Fibroblast of skin of abdomen (primary cell): ENCODE results near the gene ZBTB44.
"Not testable (repeated sequence)": the region's sequence is repeated elsewhere in the genome, so short reads cannot be mapped to it uniquely, and the experiment has no call there.

Experiments used
- DNase-seq: peaks from one replicate; pipeline ENCODE4 v3.0.0-alpha.2; 2013

ZBTB44 gene

GRCh38 chr11:130194241-130195023, 120.3 kb downstream of the ZBTB44 start:
- DNase-seq: no peak

- not testable (repeated sequence) for DNase-seq
Measured at GRCh38 chr11:130193551-130193950, 121.2 kb downstream of the ZBTB44 start.

DNA sequence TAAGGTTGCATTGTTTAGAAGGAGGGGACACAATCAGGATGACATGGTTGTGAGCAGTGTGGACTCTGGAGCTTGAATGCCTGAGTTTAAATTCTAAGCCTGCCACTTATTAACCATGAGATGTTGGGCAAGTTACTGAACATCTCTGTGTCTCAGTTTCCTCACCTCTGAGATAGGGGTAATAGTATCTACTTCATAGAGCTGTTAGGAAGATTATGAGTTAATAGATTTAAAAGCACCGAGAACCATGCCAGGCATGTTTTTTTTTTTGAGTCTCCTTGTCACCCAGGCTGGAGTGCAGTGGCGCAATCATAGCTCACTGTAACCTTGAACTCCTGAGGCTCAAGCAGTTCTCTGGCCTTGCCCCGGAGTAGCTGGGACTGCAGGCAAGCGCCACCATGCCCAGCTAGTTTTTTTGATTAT, 121.9 kb downstream of the ZBTB44 start:
- no peak for DNase-seq

GRCh38 chr11:130191896-130192295, 122.8 kb downstream of the ZBTB44 start:
- DNase-seq: no peak

DNA sequence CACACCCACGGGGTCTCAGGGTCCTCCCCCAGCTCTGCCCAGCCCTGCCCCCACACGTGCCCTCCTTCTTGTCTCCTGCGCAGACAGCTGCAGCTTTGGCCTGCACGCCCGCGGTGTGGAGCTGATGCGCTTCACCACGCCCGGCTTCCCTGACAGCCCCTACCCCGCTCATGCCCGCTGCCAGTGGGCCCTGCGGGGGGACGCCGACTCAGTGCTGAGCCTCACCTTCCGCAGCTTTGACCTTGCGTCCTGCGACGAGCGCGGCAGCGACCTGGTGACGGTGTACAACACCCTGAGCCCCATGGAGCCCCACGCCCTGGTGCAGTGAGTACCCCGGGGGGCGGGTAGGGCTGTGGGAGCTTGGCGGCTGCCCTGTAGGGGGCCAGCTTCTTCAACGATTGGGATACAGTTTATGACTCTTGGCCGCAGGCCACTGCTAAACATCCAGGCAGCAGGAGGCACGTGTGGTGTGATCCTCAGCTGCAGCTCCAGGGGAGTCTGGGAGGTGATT, 124.3 kb downstream of the ZBTB44 start:
- DNase-seq: no peak

DNA sequence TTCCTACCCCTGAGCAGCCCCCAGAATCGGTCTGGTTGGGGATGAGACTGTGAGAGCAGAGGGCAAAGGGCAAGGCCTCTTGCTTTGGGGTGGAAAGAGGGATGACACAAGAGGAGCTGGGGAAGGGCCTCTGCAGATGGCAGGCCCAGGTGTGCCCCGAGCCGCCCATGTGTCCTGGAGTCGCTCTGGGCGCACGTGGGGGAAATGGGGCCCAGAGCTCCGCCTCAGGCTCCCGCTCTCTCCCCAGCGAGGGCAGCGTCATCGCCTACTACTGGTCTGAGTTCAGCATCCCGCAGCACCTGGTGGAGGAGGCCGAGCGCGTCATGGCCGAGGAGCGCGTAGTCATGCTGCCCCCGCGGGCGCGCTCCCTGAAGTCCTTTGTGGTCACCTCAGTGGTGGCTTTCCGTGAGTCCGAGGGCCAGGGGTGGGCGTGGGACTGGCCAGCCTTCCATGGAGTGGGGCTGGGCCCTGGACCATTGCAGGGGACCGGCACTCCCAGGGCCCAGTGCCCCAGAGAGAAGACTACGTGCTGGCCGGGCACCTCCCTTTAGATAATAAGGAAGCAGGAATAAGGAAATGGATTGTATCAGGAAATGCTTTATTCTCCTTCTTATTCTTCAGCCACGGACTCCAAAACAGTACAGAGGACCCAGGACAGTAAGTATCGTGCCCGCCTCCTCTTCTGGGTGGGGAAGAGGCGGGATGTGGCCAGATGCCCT, 125.1 kb downstream of the ZBTB44 start:
- no peak for DNase-seq

DNA sequence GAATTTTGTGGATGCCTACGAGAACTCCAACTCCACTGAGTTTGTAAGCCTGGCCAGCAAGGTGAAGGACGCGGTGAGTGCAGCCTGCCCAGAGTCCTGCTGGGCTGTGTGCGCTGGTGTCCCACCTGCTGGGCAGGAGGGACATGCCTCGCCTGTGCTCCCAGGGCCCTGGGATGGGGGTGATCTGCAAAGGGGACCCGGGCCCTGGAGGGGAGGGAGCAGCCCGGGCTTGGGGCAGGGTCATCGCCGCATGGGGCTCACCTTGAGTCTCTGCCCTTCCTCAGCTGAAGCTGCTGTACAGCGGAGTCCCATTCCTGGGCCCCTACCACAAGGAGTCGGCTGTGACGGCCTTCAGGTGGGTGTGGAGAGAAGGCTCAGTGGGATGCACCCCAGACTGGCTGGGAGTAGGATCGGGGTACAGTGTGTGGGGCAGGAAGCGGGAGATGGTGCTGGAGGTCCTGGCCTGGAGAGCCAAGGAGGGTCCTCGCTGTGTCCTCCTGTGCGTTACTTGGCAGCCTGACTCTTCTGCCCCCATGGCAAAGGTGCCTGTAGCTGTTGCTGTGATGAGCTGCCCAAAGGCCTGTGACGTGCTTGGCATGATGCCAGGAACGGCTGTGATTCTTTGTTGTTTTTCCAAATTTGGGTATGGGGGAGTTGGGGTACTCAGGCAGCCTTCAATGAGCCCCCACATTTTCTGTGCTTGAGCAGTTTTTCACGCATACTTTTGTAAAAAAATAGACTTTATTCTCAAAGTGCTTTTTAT, 126.0 kb downstream of the ZBTB44 start:
- DNase-seq: no peak

- no peak for DNase-seq
Measured at GRCh38 chr11:130188047-130188446, 126.7 kb downstream of the ZBTB44 start.

GRCh38 chr11:130187096-130187495, 127.6 kb downstream of the ZBTB44 start:
- no peak for DNase-seq

DNA sequence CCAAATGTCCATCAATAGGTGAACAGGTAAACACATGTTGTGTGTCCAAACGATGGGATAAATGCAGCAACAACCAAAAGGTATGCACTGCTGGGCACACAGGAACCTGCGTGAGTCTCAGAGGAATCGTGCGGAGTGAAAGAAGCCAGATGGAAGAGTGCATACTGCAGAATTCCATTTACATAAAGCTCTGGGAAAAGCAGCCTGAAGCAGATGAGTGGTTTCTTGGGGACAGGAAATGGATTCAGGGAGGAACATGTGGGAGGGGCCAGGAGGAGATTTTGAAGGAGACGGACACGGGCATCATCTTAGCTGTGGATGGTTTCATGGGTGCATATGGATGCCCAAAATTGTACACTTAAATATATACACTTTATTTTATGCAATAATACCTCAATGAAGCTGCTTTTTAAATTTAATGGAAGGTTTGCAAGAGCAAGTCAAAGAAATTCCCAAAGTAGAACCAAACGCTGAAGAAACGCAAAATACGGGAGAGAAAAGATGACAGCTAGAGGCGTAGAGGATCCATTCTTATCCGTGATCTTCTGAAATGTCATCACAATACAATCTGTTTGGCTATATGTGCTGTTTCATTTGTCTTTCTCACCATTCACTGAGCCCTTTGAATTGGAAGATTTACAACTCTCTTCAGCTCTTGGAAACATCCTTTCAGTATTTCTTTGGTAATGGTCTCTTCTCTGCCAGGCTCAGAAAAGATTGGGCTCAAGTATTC, 130.7 kb downstream of the ZBTB44 start:
- no peak for DNase-seq

- DNase-seq: peak; percentile 68
Measured at GRCh38 chr11:130181295-130182272, 133.1 kb downstream of the ZBTB44 start.

DNA sequence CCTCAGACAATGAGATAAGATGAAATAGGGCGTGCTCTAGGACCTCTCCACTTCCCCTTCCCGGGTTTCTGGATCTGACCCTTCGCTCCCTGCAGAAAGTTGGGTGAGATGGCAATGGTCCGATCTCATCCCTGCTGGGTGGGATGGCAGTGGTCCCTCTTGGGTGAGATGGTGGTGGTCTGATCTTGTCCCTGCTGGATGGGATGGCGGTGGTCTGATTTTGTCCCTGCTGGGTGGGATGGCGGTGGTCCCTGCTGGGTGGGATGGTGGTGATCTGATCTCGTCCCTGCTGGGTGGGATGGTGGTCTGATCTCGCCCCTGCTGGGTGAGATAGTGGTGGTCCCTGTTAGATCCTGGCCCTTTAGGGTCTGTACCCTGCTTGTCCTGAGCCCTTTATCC, 133.8 kb downstream of the ZBTB44 start:
- no peak for DNase-seq

DNA sequence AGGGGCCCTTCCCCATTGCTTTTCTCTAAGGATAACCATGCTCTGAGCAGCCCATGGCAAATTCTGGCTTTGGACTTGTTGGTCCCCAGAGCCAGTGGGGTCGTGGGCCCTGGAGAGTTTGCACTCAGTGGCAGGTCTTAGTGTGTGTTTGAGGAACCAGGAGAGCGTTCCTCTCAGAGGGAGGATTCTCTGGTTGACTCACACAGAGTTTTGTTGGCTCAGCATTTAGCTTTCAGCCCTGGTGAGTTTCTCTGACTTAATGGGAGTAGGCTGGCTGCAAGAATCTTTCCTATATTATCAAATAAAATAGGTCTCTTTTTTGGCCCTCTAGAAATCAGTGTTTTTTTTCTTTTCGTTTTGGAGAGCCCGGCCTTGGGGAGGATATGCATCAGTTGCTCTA, 134.2 kb downstream of the ZBTB44 start:
- no peak for DNase-seq

DNA sequence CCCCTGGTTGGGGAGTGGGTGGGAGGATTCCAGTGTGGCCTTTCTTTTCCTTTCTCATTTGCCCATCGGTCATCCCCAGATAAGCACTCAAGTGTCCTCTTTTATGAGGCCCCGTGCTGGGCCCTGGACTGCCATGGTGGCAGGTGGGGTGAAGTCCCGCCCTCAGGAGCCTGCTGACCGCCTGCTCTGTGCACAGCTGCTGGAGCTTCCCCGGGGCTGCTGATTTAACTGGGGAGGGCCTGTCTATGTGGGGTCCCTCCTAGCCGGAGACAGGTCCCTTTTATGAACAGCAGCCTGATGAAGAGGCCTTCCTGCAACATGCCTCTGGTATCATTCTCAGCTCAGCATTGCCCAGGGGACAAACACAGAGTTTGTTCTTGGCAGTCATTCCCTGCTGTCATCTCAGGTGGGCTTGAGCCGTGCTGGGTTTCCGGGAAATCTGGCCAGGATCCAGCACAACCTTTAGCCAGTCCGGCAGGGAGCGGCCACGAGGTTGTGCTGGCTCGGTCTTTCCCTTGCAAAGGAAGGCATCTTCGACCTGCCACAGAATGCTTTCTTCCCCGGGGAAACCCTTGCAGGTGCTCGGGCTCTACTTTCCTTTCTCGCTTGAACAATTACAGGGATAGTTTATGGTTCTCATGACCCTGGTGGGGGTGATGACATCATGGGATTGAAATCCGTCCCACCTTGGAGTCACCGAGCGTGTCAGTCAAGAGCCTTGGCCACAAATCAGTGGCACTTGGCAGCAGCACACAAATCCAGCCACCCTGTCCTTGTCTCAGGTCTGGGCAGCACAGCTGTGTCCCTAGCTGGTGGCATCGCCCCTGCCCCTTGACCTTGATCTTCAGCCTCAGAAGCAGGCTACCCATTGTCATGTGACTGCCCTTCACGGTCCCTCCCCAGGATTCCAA, 135.1 kb downstream of the ZBTB44 start:
- no peak for DNase-seq

DNA sequence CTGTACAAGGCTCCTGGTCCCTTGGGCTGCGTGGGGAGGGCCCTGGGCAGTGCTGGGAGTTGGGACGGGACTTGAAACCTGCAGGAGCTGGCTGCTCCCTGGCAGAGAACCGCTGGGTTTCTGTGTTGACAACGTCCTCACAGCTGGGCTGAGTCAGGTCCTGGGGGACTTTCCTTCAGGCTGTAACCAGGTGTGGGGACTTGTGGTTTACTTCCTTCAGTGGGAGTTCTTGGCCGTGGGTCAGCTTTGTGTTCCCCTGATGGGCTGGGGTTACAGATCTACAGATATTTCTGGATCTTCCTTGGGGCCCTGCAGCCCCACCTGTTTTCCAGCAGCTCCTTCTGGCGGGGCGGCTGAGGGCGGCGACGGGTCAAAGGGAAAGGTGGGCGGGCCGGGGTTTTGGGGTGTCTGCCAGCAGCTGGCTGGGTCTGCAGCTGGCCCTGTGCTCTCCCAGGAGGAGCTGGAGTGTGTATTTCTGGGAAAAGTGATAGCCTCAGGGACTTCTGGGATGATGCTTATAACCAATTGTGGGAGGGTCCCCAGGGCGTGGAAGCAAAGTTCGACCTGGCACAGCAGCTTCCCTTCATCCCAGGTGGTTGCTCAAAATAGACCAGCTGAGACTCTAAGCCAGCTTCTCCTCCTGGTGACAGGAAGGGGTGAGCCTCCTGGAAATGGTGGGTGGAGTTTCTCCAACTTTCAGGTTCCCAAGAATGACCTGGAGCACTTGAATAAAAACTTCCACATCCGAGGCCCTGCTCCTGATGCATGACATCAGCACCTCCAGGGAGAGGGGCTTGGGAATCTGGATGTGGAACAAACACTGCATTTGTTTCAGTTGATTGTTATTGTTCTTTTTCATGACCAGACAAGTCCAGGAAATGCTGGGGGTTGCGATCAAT, 136.0 kb downstream of the ZBTB44 start:
- DNase-seq: no peak

DNA sequence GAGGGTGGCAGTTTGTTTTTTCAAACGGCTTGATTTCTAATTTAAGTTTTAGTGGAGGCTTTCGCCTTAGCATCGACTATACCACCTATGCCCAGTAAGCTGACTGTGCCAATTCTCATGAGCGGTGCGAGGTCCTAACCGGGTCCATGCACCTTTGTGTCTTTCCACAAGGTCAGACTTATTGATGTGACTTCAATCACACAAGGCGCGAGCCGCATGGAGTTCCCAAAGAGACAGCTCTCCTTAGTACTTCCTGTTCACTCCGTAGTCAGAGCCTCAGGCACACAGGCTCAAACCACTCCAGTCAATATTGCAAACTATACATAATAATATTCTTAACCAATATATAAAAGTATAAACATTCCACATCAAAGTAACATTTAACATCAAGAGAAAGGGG, 136.9 kb downstream of the ZBTB44 start:
- no peak for DNase-seq
